T-helper 1 cell (primary cell): ENCODE data around the gene SMAD3.
A peak's percentile ranks its signal among the peaks of the same experiment; 100 is the strongest.

Source experiments
- DNase-seq, 5 donors: peaks; one replicate each; pipeline ENCODE4 v3.0.0-alpha.2; 2012 to 2020

Gene SMAD3

DNA sequence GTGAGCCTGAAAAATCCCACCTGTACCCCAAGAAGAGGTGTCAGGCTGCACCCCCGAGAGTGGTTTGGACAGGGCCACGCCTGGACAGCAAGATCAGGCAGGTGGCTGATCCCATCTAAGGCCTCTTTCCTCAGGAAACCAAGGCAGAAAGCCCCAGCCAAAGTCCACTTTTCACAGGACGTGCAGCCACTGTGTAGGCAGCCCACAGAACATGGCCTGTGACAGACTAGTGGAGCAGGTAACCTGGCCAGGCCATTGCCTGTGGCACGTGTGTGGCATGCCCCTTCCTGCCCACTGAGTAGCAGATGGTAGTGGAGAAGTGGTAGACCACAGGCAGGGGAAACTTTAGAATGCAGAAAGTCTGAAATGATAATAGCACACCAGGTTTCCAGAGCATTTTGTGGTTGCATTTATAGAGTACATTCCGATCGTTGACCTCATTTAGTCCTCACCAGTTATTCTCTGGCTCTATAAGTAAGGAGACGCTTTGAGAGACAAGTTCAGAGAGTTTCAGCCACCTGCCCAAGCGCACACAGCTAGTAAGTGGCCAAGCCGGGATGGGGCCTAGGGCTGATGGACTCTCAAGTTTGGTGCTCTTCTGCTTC lies 120.3 kb downstream of the SMAD3 start:
- peak in 1 of 5 donors; percentile 25 for DNase-seq

GRCh38 chr15:67186226-67186649 lies 120.8 kb downstream of the SMAD3 start:
- no peak for DNase-seq

DNA sequence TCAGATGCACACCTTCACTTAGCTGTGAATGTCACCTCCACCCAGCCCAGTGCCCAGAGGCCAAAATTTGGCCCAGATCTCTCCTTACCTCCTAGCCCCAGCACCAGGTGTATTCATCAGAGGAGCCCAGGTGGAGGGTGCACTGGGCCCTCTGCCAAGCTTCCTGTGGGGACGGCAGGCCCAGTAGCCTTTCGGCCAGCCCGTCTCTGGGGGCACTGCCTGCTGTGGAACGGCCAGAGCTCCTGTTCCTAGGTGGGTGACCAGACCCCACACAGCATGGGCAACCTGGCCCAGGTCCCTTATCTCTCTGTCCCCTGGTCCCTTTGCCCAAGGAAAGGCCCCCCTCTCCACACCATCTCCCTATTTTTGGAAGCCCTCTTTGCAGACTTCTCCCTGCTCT lies 121.3 kb downstream of the SMAD3 start:
- DNase-seq = no peak

- DNase-seq = no peak
Measured at GRCh38 chr15:67187351-67187854, 122.0 kb downstream of the SMAD3 start.

DNA sequence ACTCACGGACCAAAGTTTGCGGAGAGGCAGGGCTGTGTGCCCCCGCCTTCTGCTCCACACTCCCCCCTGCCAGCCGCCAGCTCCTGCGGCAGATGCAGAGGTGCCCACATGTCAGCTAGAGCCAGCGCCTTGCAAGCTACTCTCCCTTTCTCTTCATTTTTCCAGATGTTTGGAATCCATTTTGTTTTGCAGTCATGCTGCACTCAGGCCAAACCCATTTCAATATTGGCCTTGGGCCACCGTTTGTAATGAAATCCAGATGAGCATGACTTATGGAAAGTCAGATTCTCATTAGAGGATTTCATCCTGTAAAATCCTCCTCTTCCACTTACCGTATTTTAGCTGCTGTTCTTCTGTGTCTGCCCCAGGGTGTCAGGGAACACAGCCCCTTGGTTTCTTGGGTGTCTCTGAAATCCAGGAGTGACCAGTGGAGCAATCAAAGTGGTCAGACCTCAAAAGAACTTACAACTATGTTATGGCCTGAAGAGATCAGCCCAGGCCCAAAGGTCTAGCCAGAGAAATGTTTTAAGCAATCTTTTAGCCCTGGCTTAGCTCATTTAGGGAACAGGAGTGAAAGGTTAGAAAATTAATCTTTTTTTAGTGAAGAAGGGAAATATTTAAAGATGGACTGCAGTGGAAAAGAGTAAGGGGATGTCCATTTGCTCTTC lies 123.3 kb downstream of the SMAD3 start:
- DNase-seq = no peak

DNA sequence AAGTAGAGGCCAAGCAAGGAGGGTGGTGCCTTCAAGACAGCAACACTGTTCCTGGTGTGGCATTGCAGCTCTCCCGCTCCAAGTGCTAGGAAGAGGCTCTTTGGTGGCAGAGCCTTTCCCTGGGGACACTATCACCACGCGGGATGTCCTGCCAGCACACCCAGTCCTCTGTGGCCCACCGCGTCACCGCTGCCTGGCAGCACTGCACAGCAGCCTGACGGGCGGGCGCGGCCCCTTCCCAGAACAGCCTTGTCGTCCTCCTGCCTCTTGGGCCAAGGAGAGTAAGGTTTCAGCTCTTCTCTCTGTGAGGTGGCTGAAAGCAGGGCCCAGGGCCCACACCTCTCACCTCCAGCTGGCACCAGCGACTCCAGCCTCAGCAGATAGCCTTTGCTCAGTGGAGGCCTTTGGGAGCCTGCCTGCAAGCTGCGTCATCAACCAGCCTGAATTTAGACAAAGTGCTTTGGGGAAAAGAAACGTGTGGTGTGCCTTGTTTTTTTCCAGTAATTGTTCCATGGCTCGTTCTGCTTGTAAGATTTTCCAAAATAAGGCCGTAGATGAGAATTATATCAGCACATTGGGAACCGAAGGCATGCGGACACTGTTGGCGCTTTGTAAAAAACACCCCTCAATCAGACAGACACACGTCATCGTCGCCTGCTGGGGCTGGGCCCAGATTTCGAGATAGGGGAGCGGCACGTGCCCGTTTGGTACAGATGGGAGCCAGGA lies 124.1 kb downstream of the SMAD3 start:
- DNase-seq = no peak

DNA sequence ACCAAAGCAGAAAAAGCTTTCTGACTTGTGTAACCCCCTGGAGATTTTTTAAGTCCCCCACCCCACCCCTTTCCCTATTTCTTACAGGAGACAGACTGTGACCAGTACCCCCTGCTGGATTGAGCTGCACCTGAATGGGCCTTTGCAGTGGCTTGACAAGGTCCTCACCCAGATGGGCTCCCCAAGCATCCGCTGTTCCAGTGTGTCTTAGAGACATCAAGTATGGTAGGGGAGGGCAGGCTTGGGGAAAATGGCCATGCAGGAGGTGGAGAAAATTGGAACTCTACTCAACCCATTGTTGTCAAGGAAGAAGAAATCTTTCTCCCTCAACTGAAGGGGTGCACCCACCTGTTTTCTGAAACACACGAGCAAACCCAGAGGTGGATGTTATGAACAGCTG lies 124.9 kb downstream of the SMAD3 start:
- DNase-seq = no peak

DNA sequence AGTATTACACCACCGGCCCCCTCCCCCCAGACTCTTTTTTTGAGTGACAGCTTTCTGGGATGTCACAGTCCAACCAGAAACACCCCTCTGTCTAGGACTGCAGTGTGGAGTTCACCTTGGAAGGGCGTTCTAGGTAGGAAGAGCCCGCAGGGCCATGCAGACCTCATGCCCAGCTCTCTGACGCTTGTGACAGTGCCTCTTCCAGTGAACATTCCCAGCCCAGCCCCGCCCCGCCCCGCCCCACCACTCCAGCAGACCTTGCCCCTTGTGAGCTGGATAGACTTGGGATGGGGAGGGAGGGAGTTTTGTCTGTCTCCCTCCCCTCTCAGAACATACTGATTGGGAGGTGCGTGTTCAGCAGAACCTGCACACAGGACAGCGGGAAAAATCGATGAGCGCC lies 125.4 kb downstream of the SMAD3 start:
- no peak for DNase-seq

- no peak for DNase-seq
Measured at GRCh38 chr15:67192185-67192820, 126.9 kb downstream of the SMAD3 start.

DNA sequence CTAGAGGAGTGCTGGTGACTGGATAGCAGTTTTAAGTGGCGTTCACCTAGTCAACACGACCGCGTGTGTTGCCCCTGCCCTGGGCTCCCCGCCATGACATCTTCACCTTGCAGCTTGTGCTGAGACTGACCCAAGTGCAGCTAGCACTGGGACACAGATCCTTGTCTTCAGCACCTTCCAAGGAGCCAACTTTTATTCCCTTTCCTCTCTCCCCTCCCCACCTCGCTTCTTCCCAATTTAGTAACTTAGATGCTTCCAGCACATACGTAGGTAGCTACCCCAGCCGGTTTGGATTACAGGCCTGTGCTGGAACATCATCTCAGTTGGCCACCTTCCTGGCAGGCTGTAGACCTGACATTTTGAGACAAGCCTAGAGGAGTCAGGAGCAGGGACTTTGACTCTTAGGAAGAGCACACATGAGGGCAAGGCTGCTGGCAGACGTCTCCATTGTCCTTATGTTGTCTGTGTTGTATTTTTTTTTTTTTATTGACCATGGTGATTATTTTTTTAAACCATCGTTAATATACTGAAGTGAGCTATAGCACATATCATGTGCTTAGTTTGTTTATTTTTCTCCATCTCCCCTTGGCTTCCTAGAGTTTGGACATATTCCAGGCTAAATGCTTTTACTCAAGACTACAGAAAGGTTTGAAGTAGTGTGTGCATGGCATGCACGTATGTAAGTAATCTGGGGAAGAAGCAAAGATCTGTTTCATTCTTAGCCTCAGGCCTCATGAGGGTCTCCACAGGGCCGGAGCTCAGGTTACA lies 128.0 kb downstream of the SMAD3 start:
- no peak for DNase-seq

DNA sequence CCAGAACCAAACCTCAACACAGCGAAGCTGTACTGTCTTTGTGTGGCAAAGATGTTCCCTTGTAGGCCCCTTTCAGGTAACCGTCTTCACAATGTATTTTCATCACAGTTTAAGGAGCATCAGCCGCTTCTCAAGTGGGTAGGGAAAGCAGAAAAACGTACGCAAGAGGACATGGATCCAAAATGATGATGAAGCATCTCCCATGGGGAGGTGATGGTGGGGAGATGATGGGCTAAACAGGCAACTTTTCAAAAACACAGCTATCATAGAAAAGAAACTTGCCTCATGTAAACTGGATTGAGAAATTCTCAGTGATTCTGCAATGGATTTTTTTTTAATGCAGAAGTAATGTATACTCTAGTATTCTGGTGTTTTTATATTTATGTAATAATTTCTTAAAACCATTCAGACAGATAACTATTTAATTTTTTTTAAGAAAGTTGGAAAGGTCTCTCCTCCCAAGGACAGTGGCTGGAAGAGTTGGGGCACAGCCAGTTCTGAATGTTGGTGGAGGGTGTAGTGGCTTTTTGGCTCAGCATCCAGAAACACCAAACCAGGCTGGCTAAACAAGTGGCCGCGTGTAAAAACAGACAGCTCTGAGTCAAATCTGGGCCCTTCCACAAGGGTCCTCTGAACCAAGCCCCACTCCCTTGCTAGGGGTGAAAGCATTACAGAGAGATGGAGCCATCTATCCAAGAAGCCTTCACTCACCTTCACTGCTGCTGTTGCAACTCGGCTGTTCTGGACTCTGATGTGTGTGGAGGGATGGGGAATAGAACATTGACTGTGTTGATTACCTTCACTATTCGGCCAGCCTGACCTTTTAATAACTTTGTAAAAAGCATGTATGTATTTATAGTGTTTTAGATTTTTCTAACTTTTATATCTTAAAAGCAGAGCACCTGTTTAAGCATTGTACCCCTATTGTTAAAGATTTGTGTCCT lies 129.0 kb downstream of the SMAD3 start:
- no peak for DNase-seq

DNA sequence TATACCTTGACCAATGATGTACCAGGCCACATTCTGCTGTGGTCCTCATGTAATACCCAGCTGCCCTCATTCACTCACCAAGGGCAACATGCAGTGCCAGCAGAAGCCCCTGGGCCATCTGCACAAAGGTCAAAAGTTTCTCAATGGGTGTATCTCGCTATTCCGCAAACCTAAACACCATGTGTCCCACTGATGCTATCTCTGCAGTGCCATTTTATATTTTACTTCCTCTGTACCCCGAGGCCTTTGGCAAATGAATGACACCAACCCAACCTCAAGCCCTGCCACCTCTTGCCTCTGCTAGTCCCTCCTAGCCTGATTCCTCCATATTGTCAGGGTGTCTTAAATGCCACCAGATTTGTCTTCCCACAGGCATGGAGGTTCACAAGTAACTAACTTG lies 129.9 kb downstream of the SMAD3 start:
- no peak for DNase-seq

GRCh38 chr15:67196222-67196621 lies 130.8 kb downstream of the SMAD3 start:
- DNase-seq = no peak

DNA sequence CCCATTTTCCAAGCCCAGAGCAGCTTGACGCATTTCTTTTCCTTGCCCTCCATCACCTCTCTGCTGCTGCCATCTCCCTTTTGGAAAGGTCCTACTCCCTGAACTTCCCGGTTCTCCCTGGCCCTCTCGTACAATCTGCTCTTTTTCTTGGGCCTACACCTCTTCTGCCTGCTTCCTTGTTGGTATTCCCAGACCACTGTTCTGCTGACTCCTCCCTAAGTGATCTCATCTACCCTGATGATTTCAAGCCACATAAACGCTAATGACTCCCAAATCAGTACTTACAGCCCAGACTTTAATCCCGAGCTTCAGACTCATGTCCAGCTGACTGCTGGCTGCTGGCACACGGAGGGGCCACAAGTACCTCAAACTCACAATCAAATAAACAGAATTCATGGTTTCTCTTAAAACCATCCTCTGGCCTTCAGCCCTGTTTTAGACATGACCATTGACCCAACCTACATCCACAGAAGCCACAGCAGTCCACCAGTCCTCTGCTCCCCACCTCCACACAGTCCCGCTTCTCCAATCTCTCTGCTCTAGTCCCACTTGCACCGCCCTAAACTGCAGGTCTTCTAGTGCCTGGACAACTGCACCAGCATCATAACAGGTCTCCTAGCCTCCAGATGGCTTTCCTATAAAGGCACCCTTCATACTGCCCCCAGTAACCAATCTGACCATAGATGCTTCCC lies 131.4 kb downstream of the SMAD3 start:
- DNase-seq = no peak

- DNase-seq = no peak
Measured at GRCh38 chr15:67197364-67197695, 131.9 kb downstream of the SMAD3 start.

GRCh38 chr15:67198157-67198754 lies 132.9 kb downstream of the SMAD3 start:
- peak in 1 of 5 donors; percentile 45 for DNase-seq

- no peak for DNase-seq
Measured at GRCh38 chr15:67199391-67199790, 134.0 kb downstream of the SMAD3 start.

GRCh38 chr15:67199881-67200763 lies 134.7 kb downstream of the SMAD3 start:
- no peak for DNase-seq

DNA sequence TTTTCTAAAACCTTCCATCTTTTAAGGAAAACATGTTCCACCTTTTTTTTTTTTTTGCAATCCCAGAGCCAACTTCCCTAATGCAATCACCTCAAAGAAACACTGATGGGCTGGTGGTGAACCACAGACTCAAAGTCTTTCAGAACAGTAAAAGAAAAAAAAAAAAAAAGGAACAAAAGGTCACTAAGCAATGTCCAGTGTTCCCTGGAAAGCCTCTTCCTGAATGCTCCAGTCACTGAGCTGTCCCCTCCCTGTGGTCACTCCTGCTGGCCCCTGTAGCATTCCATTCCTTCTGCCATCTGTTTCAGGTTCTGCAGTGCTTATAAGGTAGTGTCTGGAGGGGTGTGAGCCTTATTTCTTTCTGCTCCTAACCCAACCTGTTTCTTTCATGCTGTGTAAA lies 135.7 kb downstream of the SMAD3 start:
- no peak for DNase-seq
